Measurements from ENCODE around the gene HAUS1.

- TF ChIP-seq CTCF (conservative IDR thresholded peaks at IDR 0.05; ENCODE audit: low read length) (no peak), EZH2phosphoT487 (IDR thresholded peaks at IDR 0.05; ENCODE audit: borderline replicate concordance) (no peak)
Observed at GRCh38 chr18:46156124-46156745, 52.0 kb downstream of the HAUS1 start.

Data from Loucy (cell line).